Daoy (cell line): ENCODE data around the gene SIX3. TPM values are rescaled to one million over a fixed set of nuclear protein-coding genes. Genes with fewer than 3 reads are reported as not detected.

ENCODE experiments used
- DNase-seq: peaks from one replicate; pipeline ENCODE4 v3.0.0-alpha.2; 2015; ENCODE audit warnings: low read depth
- total RNA-seq: library from RNA; depleted of rRNA; stranded (reverse); fragments of >200 nt; shearing (Covaris generic); gene quantifications from 2 replicates; pipeline ENCODE4 v1.2.3, GENCODE V29; 2014

Gene SIX3
- total RNA-seq, 1 experiment from 2014 or later: not detected

GRCh38 chr2:44943693-44944101, 2.2 kb downstream of the SIX3 start:
- no peak for DNase-seq

GRCh38 chr2:44944102-44944951, 2.8 kb downstream of the SIX3 start:
- no peak for DNase-seq

- no peak for DNase-seq
These were observed 3.6 kb downstream of the SIX3 start for GRCh38 chr2:44944952-44945612.

- no peak for DNase-seq
These were observed 4.3 kb downstream of the SIX3 start for GRCh38 chr2:44945676-44946371.

- DNase-seq: no peak
These were observed 5.0 kb downstream of the SIX3 start for GRCh38 chr2:44946372-44947027.

GRCh38 chr2:44947028-44947375, 5.5 kb downstream of the SIX3 start:
- DNase-seq: no peak

- no peak for DNase-seq
These were observed 7.2 kb downstream of the SIX3 start for GRCh38 chr2:44948565-44949328.

GRCh38 chr2:44949329-44950151, 8.0 kb downstream of the SIX3 start:
- peak; percentile 50 for DNase-seq

- no peak for DNase-seq
These were observed 9.1 kb downstream of the SIX3 start for GRCh38 chr2:44950646-44951045.

GRCh38 chr2:44951124-44951523, 9.6 kb downstream of the SIX3 start:
- DNase-seq: no peak

- DNase-seq: no peak
These were observed 10.2 kb downstream of the SIX3 start for GRCh38 chr2:44951714-44952113.

- peak; percentile 88 for DNase-seq
These were observed 10.8 kb downstream of the SIX3 start for GRCh38 chr2:44952143-44952805.

GRCh38 chr2:44952806-44953498, 11.4 kb downstream of the SIX3 start:
- DNase-seq: no peak

GRCh38 chr2:44953499-44953883, 12.0 kb downstream of the SIX3 start:
- DNase-seq: no peak

- DNase-seq: no peak
These were observed 13.0 kb downstream of the SIX3 start for GRCh38 chr2:44954447-44954888.

GRCh38 chr2:44954889-44955592, 13.5 kb downstream of the SIX3 start:
- no peak for DNase-seq

- peak; percentile 83 for DNase-seq
These were observed 14.3 kb downstream of the SIX3 start for GRCh38 chr2:44955593-44956392.

GRCh38 chr2:44956843-44957242, 15.3 kb downstream of the SIX3 start:
- DNase-seq: no peak
